HL-60 (cell line): Measurements from ENCODE around the gene WDR27.
"Not testable (repeated sequence)": the region's sequence is repeated elsewhere in the genome, so short reads cannot be mapped to it uniquely, and the experiment has no call there.

Source experiments
- DNase-seq, 2 experiments: peaks; one replicate each; pipeline ENCODE4 v3.0.0-alpha.2; 2010 to 2020; ENCODE audit warnings: low read depth in 1 of 2, low spot score in 1 of 2
- H3K27ac ChIP-seq: fragments of 250-450 bp; sonication (Bioruptor Pico); replicated peaks from 2 replicates; pipeline ENCODE4 v1.5.1; 2020; ENCODE audit warnings: mild to moderate bottlenecking, moderate library complexity
- H3K27me3 ChIP-seq: fragments of 250-450 bp; sonication (Bioruptor Pico); 2 replicates; pipeline ENCODE4 v1.5.1; 2021; ENCODE audit warnings: mild to moderate bottlenecking, moderate library complexity; ENCODE audit not compliant: insufficient read depth, poor library complexity, severe bottlenecking
- H3K4me3 ChIP-seq: replicated peaks from 2 replicates; pipeline ENCODE4 v1.5.1; 2011; ENCODE audit warnings: mild to moderate bottlenecking, control low read depth, low read length; ENCODE audit not compliant: insufficient read depth
- CTCF ChIP-seq: IDR thresholded peaks from one replicate; pipeline ENCODE4 v1.5.1; 2011; ENCODE audit warnings: low read length, control low read depth, inconsistent platforms; ENCODE audit not compliant: insufficient read depth
- GABPA ChIP-seq: IDR thresholded peaks from 2 replicates; pipeline ENCODE4 v1.6.1; 2012; ENCODE audit warnings: low read depth
- POLR2AphosphoS5 ChIP-seq: IDR thresholded peaks from 2 replicates; pipeline ENCODE4 v1.6.1; 2012; ENCODE audit warnings: low read depth
- REST ChIP-seq: IDR thresholded peaks from 2 replicates; pipeline ENCODE4 v1.6.1; 2012; ENCODE audit warnings: low read depth; ENCODE audit not compliant: insufficient replicate concordance
- SPI1 ChIP-seq: IDR thresholded peaks from 2 replicates; pipeline ENCODE4 v1.6.1; 2012; ENCODE audit warnings: low read depth, mild to moderate bottlenecking, borderline replicate concordance

The WDR27 gene

GRCh38 chr6:169617562-169617961 is 84.3 kb downstream of the WDR27 start:
- Histone ChIP-seq H3K27me3 (no peaks in the 10 kb centered on the region), H3K4me3 (no peak overlapping the region), H3K27ac (no peak overlapping the region)
- no peak for TF ChIP-seq CTCF
- no peak for TF ChIP-seq REST
- TF ChIP-seq SPI1, result no peak
- no peak for TF ChIP-seq GABPA
- TF ChIP-seq POLR2AphosphoS5, result no peak
- DNase-seq, result no peak

GRCh38 chr6:169608609-169609008 is 93.2 kb downstream of the WDR27 start:
- not testable (repeated sequence) for H3K27ac ChIP-seq, DNase-seq, H3K27me3 ChIP-seq, H3K4me3 ChIP-seq

GRCh38 chr6:169604076-169604475 is 97.8 kb downstream of the WDR27 start:
- no peak overlapping the region for H3K4me3 ChIP-seq
- no peak overlapping the region for H3K27ac ChIP-seq
- no peaks in the 10 kb centered on the region for H3K27me3 ChIP-seq
- no peak for TF ChIP-seq CTCF
- no peak for DNase-seq

GRCh38 chr6:169601129-169601528 is 100.7 kb downstream of the WDR27 start:
- H3K4me3 ChIP-seq, DNase-seq: not testable (repeated sequence)

GRCh38 chr6:169592558-169592957 is 109.3 kb downstream of the WDR27 start:
- DNase-seq, result no peak
- no peak overlapping the region for H3K4me3 ChIP-seq
- H3K27ac ChIP-seq, result no peak overlapping the region
- no peaks in the 10 kb centered on the region for H3K27me3 ChIP-seq
- TF ChIP-seq SPI1 (no peak), CTCF (no peak), POLR2AphosphoS5 (no peak), REST (no peak), GABPA (no peak)

More at GRCh38 chr6:169601129-169601528, 100.7 kb downstream of the WDR27 start:
- not testable (repeated sequence) for H3K27ac ChIP-seq, H3K27me3 ChIP-seq
